ENCODE results near the gene AP4M1.

Gene AP4M1

DNA sequence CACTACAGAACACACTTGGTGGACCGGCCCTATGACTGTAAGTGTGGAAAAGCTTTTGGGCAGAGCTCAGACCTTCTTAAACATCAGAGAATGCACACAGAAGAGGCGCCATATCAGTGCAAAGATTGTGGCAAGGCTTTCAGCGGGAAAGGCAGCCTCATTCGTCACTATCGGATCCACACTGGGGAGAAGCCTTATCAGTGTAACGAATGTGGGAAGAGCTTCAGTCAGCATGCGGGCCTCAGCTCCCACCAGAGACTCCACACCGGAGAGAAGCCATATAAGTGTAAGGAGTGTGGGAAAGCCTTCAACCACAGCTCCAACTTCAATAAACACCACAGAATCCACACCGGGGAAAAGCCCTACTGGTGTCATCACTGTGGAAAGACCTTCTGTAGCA lies 37.3 kb upstream of the AP4M1 start:
- Histone ChIP-seq H3K36me3 (ENCODE audit: control insufficient read depth in 2 of 2, insufficient read depth in 1 of 2, low read length in 2 of 2) (peaks cover 27 to 29% of the 10 kb centered on the region in 2 experiments), H3K4me1 (ENCODE audit: control insufficient read depth, insufficient read depth, low read length) (no peaks in the 10 kb centered on the region), H3K27ac (ENCODE audit: extremely low read depth, low read depth, low read length) (no peak overlapping the region), H3K9me3 (ENCODE audit: control insufficient read depth, insufficient read depth, low read depth, low read length) (no peaks in the 10 kb centered on the region), H3K4me3 (ENCODE audit: low read depth, low read length) (no peak overlapping the region)
- CTCF ChIA-PET = interaction anchor here (1.1 kb wide), 2 partner anchors 11 to 18 kb away, joined by 3 read pairs; no protein-coding TSS in a partner anchor
- TF ChIP-seq SALL2 (tag by site-specific recombination; IDR thresholded peaks at IDR 0.05; ENCODE audit: borderline replicate concordance) (no peak), MZF1 (tag by site-specific recombination; IDR thresholded peaks at IDR 0.05; ENCODE audit: borderline replicate concordance) (no peak)
- POLR2A ChIA-PET = no interaction called here

DNA sequence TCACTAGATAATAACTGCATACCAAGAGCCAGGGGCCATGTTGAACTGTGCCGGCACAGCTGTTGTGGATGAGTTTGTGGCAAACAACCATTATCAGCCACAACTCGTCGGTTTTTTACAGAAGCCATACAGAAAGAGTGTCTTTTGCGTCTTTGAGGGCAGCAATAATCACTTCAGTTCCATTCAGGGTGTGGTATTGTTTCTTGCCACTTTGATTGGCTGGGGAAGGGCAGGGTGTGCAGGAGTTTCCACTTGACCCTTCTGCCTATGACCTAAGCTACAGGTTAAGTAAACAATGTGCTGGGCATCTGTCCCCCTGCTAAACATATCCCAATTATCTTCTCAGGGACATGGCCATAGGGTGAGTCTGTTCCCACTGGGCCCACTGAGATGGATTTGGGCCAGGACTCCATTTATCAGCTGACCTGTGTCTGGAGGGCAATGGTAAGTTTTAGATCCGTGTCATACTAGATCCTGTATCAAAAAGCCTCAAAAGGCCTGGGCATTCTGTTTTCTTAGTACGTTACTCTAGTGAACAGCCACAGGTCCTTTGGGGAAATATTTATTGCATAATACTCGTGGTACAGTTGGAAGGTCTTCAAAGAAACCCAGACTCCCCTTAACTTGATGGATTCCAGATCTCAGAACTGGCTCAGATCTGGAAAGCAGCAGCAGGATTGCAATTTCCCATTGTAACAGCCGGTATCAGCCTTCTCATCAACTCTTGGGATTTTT lies 35.8 kb upstream of the AP4M1 start:
- no peaks in the 10 kb centered on the region for H3K4me1 ChIP-seq (ENCODE audit: control insufficient read depth, insufficient read depth, low read length)
- H3K27ac ChIP-seq (ENCODE audit: extremely low read depth, low read depth, low read length) = no peak overlapping the region
- ChIA-PET CTCF (interaction anchor here (1.0 kb wide), 1 partner anchor 75 kb away, joined by 4 read pairs; no protein-coding TSS in a partner anchor), POLR2A (interaction anchor here (0.7 kb wide), 1 partner anchor 522 kb away, joined by 6 read pairs; no protein-coding TSS in a partner anchor)
- TF ChIP-seq ZFHX2 (tag by site-specific recombination; conservative IDR thresholded peaks at IDR 0.05) (no peak), SCRT2 (tag by site-specific recombination; IDR thresholded peaks at IDR 0.05) (peak; percentile 77), ZNF837 (tag by site-specific recombination; IDR thresholded peaks at IDR 0.05) (no peak)
- TF ChIP-seq, protein P1, sequence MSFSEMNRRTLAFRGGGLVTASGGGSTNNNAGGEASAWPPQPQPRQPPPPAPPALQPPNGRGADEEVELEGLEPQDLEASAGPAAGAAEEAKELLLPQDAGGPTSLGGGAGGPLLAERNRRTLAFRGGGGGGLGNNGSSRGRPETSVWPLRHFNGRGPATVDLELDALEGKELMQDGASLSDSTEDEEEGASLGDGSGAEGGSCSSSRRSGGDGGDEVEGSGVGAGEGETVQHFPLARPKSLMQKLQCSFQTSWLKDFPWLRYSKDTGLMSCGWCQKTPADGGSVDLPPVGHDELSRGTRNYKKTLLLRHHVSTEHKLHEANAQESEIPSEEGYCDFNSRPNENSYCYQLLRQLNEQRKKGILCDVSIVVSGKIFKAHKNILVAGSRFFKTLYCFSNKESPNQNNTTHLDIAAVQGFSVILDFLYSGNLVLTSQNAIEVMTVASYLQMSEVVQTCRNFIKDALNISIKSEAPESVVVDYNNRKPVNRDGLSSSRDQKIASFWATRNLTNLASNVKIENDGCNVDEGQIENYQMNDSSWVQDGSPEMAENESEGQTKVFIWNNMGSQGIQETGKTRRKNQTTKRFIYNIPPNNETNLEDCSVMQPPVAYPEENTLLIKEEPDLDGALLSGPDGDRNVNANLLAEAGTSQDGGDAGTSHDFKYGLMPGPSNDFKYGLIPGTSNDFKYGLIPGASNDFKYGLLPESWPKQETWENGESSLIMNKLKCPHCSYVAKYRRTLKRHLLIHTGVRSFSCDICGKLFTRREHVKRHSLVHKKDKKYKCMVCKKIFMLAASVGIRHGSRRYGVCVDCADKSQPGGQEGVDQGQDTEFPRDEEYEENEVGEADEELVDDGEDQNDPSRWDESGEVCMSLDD (tag by site-specific recombination; IDR thresholded peaks at IDR 0.05) = no peak
- no peak overlapping the region for H3K4me3 ChIP-seq (ENCODE audit: low read depth, low read length)
- no peaks in the 10 kb centered on the region for H3K9me3 ChIP-seq (ENCODE audit: control insufficient read depth, insufficient read depth, low read depth, low read length)
- peaks cover 19 to 33% of the 10 kb centered on the region in 2 experiments for H3K36me3 ChIP-seq (ENCODE audit: control insufficient read depth in 2 of 2, insufficient read depth in 1 of 2, low read length in 2 of 2)

DNA sequence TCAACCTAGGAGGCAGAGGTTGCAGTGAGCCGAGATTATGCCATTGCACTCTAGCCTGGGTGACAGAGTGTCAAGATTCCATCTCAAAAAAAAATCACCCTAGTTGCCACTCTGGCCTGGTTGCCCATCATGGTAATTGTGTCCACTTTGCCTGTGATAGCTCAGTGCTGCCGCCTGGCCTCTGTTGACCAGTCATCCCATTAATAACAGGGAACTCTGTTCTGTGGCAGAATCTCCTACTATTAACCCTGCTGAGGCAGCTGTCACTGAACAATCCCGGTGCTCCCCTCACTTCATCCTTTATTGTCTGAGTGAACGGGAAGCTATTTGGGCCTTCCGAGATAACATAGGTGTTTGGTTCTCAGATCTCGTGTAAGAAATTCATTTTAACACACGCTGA lies 34.5 kb upstream of the AP4M1 start:
- ChIA-PET POLR2A (interaction anchor here (0.6 kb wide), 1 partner anchor 12 kb away, joined by 3 read pairs; no protein-coding TSS in a partner anchor), CTCF (no interaction called here)
- Histone ChIP-seq H3K4me1 (ENCODE audit: control insufficient read depth, insufficient read depth, low read length) (no peaks in the 10 kb centered on the region), H3K36me3 (ENCODE audit: control insufficient read depth in 2 of 2, insufficient read depth in 1 of 2, low read length in 2 of 2) (peaks cover 18 to 39% of the 10 kb centered on the region in 2 experiments), H3K9me3 (ENCODE audit: control insufficient read depth, insufficient read depth, low read depth, low read length) (no peaks in the 10 kb centered on the region), H3K4me3 (ENCODE audit: low read depth, low read length) (no peak overlapping the region), H3K27ac (ENCODE audit: extremely low read depth, low read depth, low read length) (no peak overlapping the region)
- TF ChIP-seq ZNF394 (tag by site-specific recombination; IDR thresholded peaks at IDR 0.05; ENCODE audit: borderline replicate concordance) (no peak), ZNF785 (tag by site-specific recombination; IDR thresholded peaks at IDR 0.05) (no peak), SCRT1 (tag by site-specific recombination; IDR thresholded peaks at IDR 0.05; ENCODE audit: borderline replicate concordance) (no peak), ZNF157 (tag by site-specific recombination; IDR thresholded peaks at IDR 0.05) (no peak), KLF7 (tag by site-specific recombination; IDR thresholded peaks at IDR 0.05; ENCODE audit: borderline replicate concordance) (no peak), ZNF621 (tag by site-specific recombination; IDR thresholded peaks at IDR 0.05) (no peak), ZEB2 (tag by site-specific recombination; IDR thresholded peaks at IDR 0.05) (no peak), ZNF341 (tag by site-specific recombination; IDR thresholded peaks at IDR 0.05; ENCODE audit: low read depth) (no peak), OVOL3 (tag by site-specific recombination; IDR thresholded peaks at IDR 0.05) (no peak), ZNF248 (tag by site-specific recombination; IDR thresholded peaks at IDR 0.05) (no peak), ZFP3 (tag by site-specific recombination; IDR thresholded peaks at IDR 0.05; ENCODE audit: low read depth) (no peak), RBAK (tag by site-specific recombination; IDR thresholded peaks at IDR 0.05) (no peak), ZNF501 (tag by site-specific recombination; IDR thresholded peaks at IDR 0.05) (no peak), ZNF623 (tag by site-specific recombination; IDR thresholded peaks at IDR 0.05) (no peak)
- TF ChIP-seq, protein P2, sequence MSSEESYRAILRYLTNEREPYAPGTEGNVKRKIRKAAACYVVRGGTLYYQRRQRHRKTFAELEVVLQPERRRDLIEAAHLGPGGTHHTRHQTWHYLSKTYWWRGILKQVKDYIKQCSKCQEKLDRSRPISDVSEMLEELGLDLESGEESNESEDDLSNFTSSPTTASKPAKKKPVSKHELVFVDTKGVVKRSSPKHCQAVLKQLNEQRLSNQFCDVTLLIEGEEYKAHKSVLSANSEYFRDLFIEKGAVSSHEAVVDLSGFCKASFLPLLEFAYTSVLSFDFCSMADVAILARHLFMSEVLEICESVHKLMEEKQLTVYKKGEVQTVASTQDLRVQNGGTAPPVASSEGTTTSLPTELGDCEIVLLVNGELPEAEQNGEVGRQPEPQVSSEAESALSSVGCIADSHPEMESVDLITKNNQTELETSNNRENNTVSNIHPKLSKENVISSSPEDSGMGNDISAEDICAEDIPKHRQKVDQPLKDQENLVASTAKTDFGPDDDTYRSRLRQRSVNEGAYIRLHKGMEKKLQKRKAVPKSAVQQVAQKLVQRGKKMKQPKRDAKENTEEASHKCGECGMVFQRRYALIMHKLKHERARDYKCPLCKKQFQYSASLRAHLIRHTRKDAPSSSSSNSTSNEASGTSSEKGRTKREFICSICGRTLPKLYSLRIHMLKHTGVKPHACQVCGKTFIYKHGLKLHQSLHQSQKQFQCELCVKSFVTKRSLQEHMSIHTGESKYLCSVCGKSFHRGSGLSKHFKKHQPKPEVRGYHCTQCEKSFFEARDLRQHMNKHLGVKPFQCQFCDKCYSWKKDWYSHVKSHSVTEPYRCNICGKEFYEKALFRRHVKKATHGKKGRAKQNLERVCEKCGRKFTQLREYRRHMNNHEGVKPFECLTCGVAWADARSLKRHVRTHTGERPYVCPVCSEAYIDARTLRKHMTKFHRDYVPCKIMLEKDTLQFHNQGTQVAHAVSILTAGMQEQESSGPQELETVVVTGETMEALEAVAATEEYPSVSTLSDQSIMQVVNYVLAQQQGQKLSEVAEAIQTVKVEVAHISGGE (tag by site-specific recombination; conservative IDR thresholded peaks at IDR 0.05; ENCODE audit: low read depth) = no peak
- TF ChIP-seq, protein P3, sequence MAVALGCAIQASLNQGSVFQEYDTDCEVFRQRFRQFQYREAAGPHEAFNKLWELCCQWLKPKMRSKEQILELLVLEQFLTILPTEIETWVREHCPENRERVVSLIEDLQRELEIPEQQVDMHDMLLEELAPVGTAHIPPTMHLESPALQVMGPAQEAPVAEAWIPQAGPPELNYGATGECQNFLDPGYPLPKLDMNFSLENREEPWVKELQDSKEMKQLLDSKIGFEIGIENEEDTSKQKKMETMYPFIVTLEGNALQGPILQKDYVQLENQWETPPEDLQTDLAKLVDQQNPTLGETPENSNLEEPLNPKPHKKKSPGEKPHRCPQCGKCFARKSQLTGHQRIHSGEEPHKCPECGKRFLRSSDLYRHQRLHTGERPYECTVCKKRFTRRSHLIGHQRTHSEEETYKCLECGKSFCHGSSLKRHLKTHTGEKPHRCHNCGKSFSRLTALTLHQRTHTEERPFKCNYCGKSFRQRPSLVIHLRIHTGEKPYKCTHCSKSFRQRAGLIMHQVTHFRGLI (tag by site-specific recombination; IDR thresholded peaks at IDR 0.05) = no peak
